ENCODE measurements around the gene CGGBP1. TPM values are rescaled to one million over a fixed set of nuclear protein-coding genes. Genes with fewer than 3 reads are reported as not detected.

Gene CGGBP1
- polyA plus RNA-seq, 3 donors = 61.0 to 82.4 (median 68.7) TPM

DNA sequence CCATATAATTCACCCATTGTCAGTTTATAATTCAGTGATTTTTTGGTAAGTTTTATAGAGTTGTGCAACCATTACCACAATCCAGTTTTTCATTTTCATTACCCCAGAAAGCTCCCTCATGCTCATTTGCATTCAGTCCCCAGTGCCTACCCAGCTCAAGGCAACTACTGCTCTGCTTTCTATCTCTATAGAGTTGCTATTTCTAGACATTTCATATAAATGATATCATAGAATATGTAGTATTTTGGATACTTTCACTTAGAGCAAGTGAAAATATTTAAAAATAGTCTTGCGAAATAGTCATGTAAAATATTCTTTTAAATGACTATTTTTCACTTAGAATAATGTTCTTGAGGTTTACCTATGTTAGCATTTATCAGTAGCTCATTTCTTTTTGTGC lies 42.3 kb upstream of the CGGBP1 start:
- Histone ChIP-seq H3K4me3 (replicated peaks in 1 of 3; ENCODE audit: low read depth in 2 of 3, low read length in 3 of 3) (no peak overlapping the region), H3K27me3 (ENCODE audit: control insufficient read depth in 2 of 2, insufficient read depth in 2 of 2, low read length in 2 of 2) (no peaks in the 10 kb centered on the region), H3K4me1 (ENCODE audit: control insufficient read depth in 1 of 2, insufficient read depth in 2 of 2, low read length in 2 of 2) (no peaks in the 10 kb centered on the region), H3K4me2 (replicated peaks; ENCODE audit: extremely low read depth, low read length, poor library complexity, severe bottlenecking) (no peak overlapping the region), H3K36me3 (replicated peaks in 1 of 2; ENCODE audit: control insufficient read depth in 1 of 2, insufficient read depth in 2 of 2, low read length in 2 of 2) (peaks cover 0 to 12% of the 10 kb centered on the region in 2 donors), H3K9me3 (replicated peaks in 1 of 2; ENCODE audit: control insufficient read depth in 1 of 2, insufficient read depth in 1 of 2, low read length in 2 of 2) (no peaks in the 10 kb centered on the region), H2AFZ (ENCODE audit: insufficient read depth, low read depth, low read length, poor library complexity, severe bottlenecking) (no peak overlapping the region), H3K27ac (ENCODE audit: low read depth in 1 of 2, low read length in 2 of 2) (no peak overlapping the region), H4K20me1 (ENCODE audit: insufficient read depth, low read length) (no peaks in the 10 kb centered on the region), H3K79me2 (ENCODE audit: insufficient read depth, low read length) (peaks cover 31% of the 10 kb centered on the region), H3K9ac (ENCODE audit: insufficient read depth, low read length, poor library complexity, severe bottlenecking) (no peak overlapping the region)
- WGBS (ENCODE audit: insufficient coverage) = no CpG with 5 or more reads among the region's 1 CpG
- TF ChIP-seq CTCF (IDR thresholded peaks at IDR 0.05) = no peak
- H3K4me3 Mint-ChIP-seq = no peak overlapping the region
- H3K9me3 Mint-ChIP-seq = peaks cover 2 to 20% (median 8%) of the 10 kb centered on the region in 7 donors
- intact Hi-C loops (cut with micrococcal nuclease) = no loop called here
- H3K27me3 Mint-ChIP-seq (ENCODE audit: low read depth in 3 of 3) = no peaks in the 10 kb centered on the region
- H3K27ac Mint-ChIP-seq = peak overlapping the region in 1 of 7 donors; percentile 6
- no peak for DNase-seq
- H3K36me3 Mint-ChIP-seq = peaks cover 19 to 41% of the 10 kb centered on the region in 2 donors
- peaks cover 4% of the 10 kb centered on the region for H3K4me1 Mint-ChIP-seq

- H3K4me1 Mint-ChIP-seq = no peaks in the 10 kb centered on the region
- H3K36me3 Mint-ChIP-seq = peaks cover 55 to 66% of the 10 kb centered on the region in 2 donors
- Histone ChIP-seq H3K4me3 (replicated peaks in 1 of 3; ENCODE audit: low read depth in 2 of 3, low read length in 3 of 3) (no peak overlapping the region), H3K9ac (ENCODE audit: insufficient read depth, low read length, poor library complexity, severe bottlenecking) (no peak overlapping the region), H3K36me3 (replicated peaks in 1 of 2; ENCODE audit: control insufficient read depth in 1 of 2, insufficient read depth in 2 of 2, low read length in 2 of 2) (peaks cover 16 to 63% of the 10 kb centered on the region in 2 donors), H4K20me1 (ENCODE audit: insufficient read depth, low read length) (no peaks in the 10 kb centered on the region), H3K4me2 (replicated peaks; ENCODE audit: extremely low read depth, low read length, poor library complexity, severe bottlenecking) (no peak overlapping the region), H3K27ac (ENCODE audit: low read depth in 1 of 2, low read length in 2 of 2) (no peak overlapping the region), H3K79me2 (ENCODE audit: insufficient read depth, low read length) (peaks cover 31% of the 10 kb centered on the region), H3K4me1 (ENCODE audit: control insufficient read depth in 1 of 2, insufficient read depth in 2 of 2, low read length in 2 of 2) (no peaks in the 10 kb centered on the region), H2AFZ (ENCODE audit: insufficient read depth, low read depth, low read length, poor library complexity, severe bottlenecking) (no peak overlapping the region), H3K27me3 (ENCODE audit: control insufficient read depth in 2 of 2, insufficient read depth in 2 of 2, low read length in 2 of 2) (no peaks in the 10 kb centered on the region), H3K9me3 (replicated peaks in 1 of 2; ENCODE audit: control insufficient read depth in 1 of 2, insufficient read depth in 1 of 2, low read length in 2 of 2) (no peaks in the 10 kb centered on the region)
- DNase-seq = no peak
- WGBS (ENCODE audit: insufficient coverage) = 100% methylated on average over 1 of the region's 1 CpG
- no peak overlapping the region for H3K27ac Mint-ChIP-seq
- H3K4me3 Mint-ChIP-seq = no peak overlapping the region
- H3K27me3 Mint-ChIP-seq (ENCODE audit: low read depth in 3 of 3) = no peaks in the 10 kb centered on the region
- no peak for TF ChIP-seq CTCF (IDR thresholded peaks at IDR 0.05)
- intact Hi-C loops (cut with micrococcal nuclease) = no loop called here
- peaks cover 4 to 24% (median 12%) of the 10 kb centered on the region in 7 donors for H3K9me3 Mint-ChIP-seq
Observed at GRCh38 chr3:88093266-88093665, 34.5 kb upstream of the CGGBP1 start.

Measured in CD14-positive monocyte (primary cell).